GM21825 (cell line): ENCODE results near the gene C1QTNF4.
"Not testable (repeated sequence)": the region's sequence is repeated elsewhere in the genome, so short reads cannot be mapped to it uniquely, and the experiment has no call there.

ENCODE experiments used
- ATAC-seq: cut with Tn5 transposase; IDR thresholded peaks from one replicate; pipeline ENCODE4 v1.9.1; 2021; ENCODE audit warnings: mild to moderate bottlenecking, moderate library complexity; ENCODE audit not compliant: unreplicated experiment

C1QTNF4 gene

GRCh38 chr11:47569646-47570045 lies 24.6 kb downstream of the C1QTNF4 start:
- ATAC-seq: no peak

- ATAC-seq: peak; percentile 6
These were observed 28.0 kb downstream of the C1QTNF4 start for GRCh38 chr11:47566149-47566698.

- ATAC-seq: peak; percentile 81
These were observed 28.7 kb downstream of the C1QTNF4 start, which contains the start of gene PTPMT1 for GRCh38 chr11:47565340-47566148. PTPMT1 (plus strand) TSS chr11:47565599; CDS start chr11:47565623, 24 bp downstream.

DNA sequence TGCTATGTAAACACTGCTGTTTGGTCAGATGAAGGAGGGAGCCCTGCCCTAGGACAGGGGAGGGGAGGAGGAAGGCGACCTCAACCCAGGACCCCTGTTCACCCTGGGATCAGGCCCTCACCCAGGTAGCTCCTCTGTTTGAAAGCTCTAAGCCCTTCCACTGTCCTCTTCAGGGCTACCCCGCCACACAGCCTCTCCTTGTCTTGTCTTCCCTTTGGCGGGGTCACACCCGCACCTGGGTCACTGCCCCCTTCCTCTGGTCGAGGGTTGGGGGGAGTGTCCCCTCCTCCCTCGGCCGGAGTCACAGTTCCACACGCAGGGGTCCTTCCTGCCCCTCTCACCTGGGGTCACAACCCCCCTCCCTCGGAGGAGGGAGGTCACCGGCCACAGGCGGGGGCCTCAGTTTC lies 29.3 kb downstream of the C1QTNF4 start:
- no peak for ATAC-seq

GRCh38 chr11:47564366-47564765 lies 29.8 kb downstream of the C1QTNF4 start:
- ATAC-seq: not testable (repeated sequence)

GRCh38 chr11:47562393-47562792 lies 31.8 kb downstream of the C1QTNF4 start:
- not testable (repeated sequence) for ATAC-seq

DNA sequence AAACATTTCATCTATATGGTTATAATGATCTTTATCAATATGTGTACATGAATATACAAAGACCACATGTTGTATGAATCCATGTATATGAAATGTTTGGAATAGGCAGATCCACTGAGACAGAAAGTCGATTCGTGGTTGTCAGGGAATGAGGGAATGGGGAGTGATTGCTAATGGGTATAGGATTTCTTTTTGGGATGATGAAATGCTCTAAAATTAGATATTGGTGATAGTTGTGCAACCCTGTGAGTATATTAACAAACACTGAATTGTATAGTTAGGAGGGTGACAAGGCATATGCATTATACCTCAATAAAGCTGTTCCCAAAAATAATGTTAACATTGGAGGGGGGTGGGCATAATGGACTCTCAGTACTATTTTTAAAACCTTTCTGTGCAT lies 33.8 kb downstream of the C1QTNF4 start:
- no peak for ATAC-seq

DNA sequence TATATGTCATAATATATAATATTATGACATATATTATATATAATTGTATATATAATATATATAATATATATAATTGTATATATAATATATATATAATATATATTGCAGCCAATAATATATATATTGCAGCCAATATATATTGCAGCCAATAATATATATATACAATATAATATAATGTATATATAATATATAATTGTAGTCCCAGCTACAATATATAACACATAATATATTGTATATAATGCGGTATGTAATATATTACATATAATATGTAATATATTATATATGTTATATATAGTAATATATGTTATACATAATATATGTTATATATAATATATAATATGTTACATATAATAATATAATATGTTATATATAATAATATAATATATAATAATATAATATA lies 35.5 kb downstream of the C1QTNF4 start:
- ATAC-seq: no peak

GRCh38 chr11:47557004-47557403 lies 37.2 kb downstream of the C1QTNF4 start:
- ATAC-seq: not testable (repeated sequence)

DNA sequence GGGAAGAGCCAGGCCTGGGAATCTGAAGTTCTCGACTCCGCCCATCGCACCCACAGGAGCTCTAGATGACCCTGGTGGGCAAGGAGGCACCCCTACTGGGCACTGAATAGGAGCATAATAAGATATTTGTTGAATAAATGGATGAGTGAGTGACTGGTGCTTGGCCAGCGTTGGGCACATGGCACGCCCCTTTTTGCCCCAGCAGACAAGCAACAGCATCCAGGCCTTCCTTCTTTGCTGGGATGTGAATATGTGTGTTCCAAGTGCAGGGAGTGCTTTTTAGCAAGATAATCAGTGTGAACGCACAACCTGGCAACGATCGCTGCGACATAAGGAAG lies 40.8 kb downstream of the C1QTNF4 start:
- peak; percentile 26 for ATAC-seq

DNA sequence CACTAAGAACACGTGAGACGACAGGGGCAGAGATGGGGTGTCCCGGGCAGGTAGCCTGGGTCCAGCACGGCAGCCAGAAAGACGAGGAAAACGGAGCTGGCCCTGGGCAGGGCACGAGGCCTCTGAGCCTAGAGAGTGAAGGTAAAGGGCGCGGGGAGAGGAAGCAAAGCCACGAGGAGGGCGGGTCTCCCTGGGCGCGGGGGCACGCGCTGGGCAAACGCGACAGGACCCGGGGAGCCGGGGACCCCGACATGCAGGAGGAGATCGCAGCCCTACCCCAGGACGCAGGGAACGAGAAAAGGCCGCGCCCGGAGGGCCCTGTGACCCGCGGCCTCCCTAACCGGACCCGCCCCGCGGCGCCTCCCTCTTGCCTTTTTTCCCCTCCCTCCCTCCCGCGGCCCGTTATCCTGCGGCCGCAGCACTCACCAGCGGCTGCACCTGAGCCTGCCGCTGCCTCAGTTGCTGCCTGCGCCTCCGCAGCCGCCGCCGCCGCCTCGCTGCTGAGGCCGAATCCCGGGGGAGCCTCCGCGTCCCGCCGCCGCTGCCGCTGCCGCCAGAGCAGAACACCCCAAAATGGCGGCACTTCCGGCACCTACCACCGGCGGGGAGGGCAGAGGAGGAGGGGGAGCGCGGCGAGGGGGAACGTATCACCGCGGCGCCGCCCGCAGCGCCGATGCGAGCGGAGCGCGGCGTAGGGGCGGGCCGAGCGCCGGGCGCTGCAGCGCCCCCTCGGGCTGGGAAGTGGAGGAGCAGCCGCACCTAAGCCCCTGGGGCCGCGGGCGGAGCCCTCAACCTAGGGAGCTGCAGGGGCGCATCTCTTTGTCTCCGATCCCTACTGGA lies 41.4 kb downstream of the C1QTNF4 start, which contains the start of gene CELF1:
CELF1 (minus strand) TSS at position 567 of the 840 bp plus-strand sequence. CDS start 53,609 bp downstream, outside the sequence.
- ATAC-seq: peak; percentile 92

DNA sequence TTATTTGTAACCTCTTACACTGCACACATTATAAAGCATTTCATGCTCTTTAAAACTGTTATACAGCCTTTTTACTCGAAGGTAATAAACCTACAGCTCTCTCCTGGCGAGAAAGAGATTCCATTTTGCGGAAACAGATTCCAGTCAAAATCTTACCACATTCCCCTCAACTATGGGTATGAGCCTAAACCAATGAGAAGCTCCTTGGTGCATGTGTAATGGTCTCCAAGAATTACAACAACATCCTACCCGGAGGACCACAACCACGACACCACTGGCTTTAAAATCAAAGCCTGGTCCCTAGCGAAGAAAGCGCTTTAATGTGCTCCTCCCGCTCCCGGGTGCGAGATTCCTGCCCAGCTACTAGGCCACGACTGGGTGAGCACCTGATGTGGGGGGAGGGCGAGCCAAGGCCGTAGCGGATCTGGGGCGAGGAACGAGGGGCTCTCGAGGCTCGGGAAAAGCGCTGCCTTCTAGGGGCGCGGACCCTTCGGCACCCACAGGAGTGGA lies 42.1 kb downstream of the C1QTNF4 start:
- ATAC-seq: peak; percentile 8

GRCh38 chr11:47551086-47551485 lies 43.1 kb downstream of the C1QTNF4 start:
- no peak for ATAC-seq

GRCh38 chr11:47550288-47551047 lies 43.7 kb downstream of the C1QTNF4 start:
- ATAC-seq: no peak

- not testable (repeated sequence) for ATAC-seq
These were observed 47.9 kb downstream of the C1QTNF4 start for GRCh38 chr11:47546274-47546673.

DNA sequence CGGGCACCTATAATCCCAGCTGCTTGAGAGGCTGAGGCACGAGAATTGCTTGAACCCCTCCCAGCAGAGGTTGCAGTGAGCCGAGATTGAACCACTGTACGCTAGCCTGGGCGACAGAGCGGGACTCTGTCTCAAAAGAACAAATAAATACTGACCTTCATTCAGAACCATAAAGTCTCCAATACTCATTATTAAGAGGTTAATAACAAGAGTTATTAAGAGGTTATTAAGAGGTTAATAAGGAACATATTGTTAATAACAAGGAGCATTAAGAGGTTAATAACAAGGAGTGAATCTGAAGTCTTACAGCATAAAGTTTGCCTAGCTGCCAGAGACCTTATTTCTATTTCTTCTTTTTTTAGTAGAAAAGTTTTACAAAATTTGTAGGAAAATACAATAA lies 48.9 kb downstream of the C1QTNF4 start:
- ATAC-seq: no peak

DNA sequence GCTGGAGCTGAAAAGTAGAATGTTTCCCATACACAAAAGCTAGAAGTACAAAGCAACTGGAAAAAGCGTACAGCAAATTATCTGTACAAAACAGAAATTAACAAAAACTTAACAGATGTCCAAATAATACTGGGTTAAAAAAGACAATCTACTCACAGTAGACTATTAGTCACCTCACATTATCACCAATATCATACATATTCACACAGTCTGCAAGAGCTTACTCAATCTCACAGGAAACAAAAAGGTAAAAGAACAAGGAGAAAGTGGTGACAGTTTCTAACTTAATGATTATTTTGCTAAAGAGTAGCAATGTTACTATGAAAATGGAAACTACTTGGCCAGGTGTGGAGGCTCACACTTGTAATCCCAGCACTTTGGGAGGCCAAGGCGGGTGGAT lies 53.1 kb downstream of the C1QTNF4 start:
- ATAC-seq: no peak

DNA sequence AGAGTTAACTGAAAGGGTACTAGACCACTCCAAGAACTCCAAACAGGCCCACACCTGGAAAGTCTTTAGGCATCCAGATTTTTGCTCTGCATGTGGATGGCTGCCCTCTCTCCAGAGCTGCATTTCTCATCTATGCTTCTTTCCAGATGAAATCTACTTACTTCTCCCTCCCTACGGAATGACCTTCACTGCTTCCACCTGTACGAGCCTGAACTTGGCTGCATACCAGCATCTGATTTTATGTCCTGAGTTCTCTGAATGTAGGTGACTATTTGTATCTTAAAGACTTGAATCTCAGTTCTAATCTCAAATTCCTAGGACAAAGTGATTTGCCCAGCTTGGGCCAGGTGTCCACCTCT lies 54.6 kb downstream of the C1QTNF4 start:
- ATAC-seq: no peak
